ENCODE results near the gene MYLK. TPM values are rescaled to one million over a fixed set of nuclear protein-coding genes. Genes with fewer than 3 reads are reported as not detected.

Gene MYLK
- total and polyA plus RNA-seq, 10 of the 15 experiments (the other 5 are each of a cell fraction or from before 2014, with no cell fraction given) = 0.04 to 1.6 (median 0.42) TPM; not detected in 1

DNA sequence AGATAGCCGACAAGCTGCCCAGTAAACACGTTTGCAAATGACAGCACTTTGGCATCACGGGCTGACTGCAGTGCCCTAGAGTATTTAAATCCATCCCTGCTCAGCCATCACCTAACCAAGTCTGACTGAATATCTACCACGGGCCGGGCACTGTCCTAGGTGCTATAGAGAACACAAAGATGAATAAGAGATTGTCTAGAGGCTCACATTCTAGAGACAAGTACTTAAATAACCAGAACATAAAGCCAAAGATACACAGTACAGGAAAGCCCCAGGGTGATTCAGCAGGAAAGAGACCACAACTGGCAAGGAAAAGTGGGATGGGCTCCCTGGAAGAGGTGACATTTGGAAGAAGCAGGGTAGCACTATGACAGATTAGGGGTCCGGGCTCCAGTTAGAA lies 103.5 kb downstream of the MYLK start (continued):
- TF ChIP-seq, protein P1, sequence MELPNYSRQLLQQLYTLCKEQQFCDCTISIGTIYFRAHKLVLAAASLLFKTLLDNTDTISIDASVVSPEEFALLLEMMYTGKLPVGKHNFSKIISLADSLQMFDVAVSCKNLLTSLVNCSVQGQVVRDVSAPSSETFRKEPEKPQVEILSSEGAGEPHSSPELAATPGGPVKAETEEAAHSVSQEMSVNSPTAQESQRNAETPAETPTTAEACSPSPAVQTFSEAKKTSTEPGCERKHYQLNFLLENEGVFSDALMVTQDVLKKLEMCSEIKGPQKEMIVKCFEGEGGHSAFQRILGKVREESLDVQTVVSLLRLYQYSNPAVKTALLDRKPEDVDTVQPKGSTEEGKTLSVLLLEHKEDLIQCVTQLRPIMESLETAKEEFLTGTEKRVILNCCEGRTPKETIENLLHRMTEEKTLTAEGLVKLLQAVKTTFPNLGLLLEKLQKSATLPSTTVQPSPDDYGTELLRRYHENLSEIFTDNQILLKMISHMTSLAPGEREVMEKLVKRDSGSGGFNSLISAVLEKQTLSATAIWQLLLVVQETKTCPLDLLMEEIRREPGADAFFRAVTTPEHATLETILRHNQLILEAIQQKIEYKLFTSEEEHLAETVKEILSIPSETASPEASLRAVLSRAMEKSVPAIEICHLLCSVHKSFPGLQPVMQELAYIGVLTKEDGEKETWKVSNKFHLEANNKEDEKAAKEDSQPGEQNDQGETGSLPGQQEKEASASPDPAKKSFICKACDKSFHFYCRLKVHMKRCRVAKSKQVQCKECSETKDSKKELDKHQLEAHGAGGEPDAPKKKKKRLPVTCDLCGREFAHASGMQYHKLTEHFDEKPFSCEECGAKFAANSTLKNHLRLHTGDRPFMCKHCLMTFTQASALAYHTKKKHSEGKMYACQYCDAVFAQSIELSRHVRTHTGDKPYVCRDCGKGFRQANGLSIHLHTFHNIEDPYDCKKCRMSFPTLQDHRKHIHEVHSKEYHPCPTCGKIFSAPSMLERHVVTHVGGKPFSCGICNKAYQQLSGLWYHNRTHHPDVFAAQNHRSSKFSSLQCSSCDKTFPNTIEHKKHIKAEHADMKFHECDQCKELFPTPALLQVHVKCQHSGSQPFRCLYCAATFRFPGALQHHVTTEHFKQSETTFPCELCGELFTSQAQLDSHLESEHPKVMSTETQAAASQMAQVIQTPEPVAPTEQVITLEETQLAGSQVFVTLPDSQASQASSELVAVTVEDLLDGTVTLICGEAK (IDR thresholded peaks at IDR 0.05; ENCODE audit: borderline replicate concordance) = no peak
- TF ChIP-seq CREM (IDR thresholded peaks at IDR 0.05; ENCODE audit: low read depth) (no peak), EGR1 (IDR thresholded peaks at IDR 0.05; ENCODE audit: borderline replicate concordance in 1 of 2, low read depth in 2 of 2, low read length in 2 of 2) (no peak)

DNA sequence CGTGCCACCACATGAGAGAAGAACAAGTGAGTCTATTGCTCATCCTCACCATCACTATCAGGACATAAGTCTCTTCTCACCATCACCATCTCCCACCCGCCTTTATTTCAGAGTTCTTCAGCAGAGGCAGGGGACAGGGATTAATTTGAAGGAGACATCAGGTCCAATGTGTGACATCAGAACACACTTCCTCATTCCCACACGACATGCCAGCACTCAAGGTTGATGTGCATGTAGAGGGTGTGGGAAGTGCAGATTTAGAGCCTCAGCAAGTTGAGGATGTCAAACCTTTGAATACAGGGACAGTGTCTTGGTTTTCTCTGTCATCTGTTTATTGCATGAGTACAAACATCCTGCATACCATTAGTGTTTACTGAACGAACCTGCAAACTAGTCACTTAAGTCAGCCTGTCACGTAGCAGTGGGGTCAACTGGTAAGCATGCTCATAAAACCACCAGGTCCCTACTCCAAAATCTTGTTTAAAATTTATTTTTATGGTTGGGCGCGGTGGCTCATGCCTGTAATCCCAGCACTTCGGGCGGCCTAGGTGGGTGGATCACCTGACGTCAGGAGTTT lies 104.4 kb downstream of the MYLK start:
- DNase-seq (ENCODE audit: low read depth, low spot score) (no peak), ATAC-seq (no peak), FAIRE-seq (no peak)
- BruUV-seq (replicated peaks) = no TSS peak
- Histone ChIP-seq H3K79me2 (ENCODE audit: control insufficient read depth, insufficient read depth, low read length) (no peaks in the 10 kb centered on the region), H4K20me1 (ENCODE audit: control insufficient read depth, insufficient read depth) (no peaks in the 10 kb centered on the region), H3K4me1 (ENCODE audit: control insufficient read depth, insufficient read depth, low read length) (no peaks in the 10 kb centered on the region), H3K27me3 (replicated peaks in 1 of 2; ENCODE audit: control insufficient read depth in 2 of 2, insufficient read depth in 2 of 2, low read length in 1 of 2) (no peaks in the 10 kb centered on the region; a peak in 1 of 4 replicates), H3K36me3 (ENCODE audit: control insufficient read depth in 2 of 2, insufficient read depth in 2 of 2, low read length in 1 of 2) (no peaks in the 10 kb centered on the region), H2AFZ (ENCODE audit: control insufficient read depth, low read depth, low read length) (no peak overlapping the region), H3K4me2 (ENCODE audit: control insufficient read depth, insufficient read depth) (no peak overlapping the region), H3K27ac (ENCODE audit: control insufficient read depth, insufficient read depth) (no peak overlapping the region), H3K9me3 (replicated peaks; ENCODE audit: control insufficient read depth, insufficient read depth, low read length) (no peaks in the 10 kb centered on the region), H3K9ac (ENCODE audit: control insufficient read depth, insufficient read depth, low read length) (no peak overlapping the region), H3K4me3 (no peak overlapping the region)
- CTCF ChIA-PET = no interaction called here
- SMC1A ChIA-PET (ENCODE audit: uncharacterized antibody, unreplicated experiment) = no interaction called here
- in situ Hi-C loops (cut with MboI) (no loop called here), intact Hi-C loops (cut with micrococcal nuclease; ENCODE audit: unreplicated experiment) (no loop called here)
- 31% methylated on average over 10 of the region's 10 CpGs for WGBS (ENCODE audit: insufficient coverage, insufficient replicate concordance, low lambda C conversion rate, missing lambda C conversion rate)
- RAD21 ChIA-PET (ENCODE audit: unreplicated experiment) = no interaction called here
- POLR2A ChIA-PET = no interaction called here
- TF ChIP-seq, protein P2, sequence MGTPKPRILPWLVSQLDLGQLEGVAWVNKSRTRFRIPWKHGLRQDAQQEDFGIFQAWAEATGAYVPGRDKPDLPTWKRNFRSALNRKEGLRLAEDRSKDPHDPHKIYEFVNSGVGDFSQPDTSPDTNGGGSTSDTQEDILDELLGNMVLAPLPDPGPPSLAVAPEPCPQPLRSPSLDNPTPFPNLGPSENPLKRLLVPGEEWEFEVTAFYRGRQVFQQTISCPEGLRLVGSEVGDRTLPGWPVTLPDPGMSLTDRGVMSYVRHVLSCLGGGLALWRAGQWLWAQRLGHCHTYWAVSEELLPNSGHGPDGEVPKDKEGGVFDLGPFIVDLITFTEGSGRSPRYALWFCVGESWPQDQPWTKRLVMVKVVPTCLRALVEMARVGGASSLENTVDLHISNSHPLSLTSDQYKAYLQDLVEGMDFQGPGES (IDR thresholded peaks at IDR 0.05) = no peak
- no peak for TF ChIP-seq EZH2 (IDR thresholded peaks at IDR 0.05; ENCODE audit: borderline replicate concordance, control insufficient read depth, low read depth, low read length)
- TF ChIP-seq CUX1 (IDR thresholded peaks at IDR 0.05; ENCODE audit: insufficient replicate concordance, low read depth, low read length) = no peak
- no peak for TF ChIP-seq BCL3 (IDR thresholded peaks at IDR 0.05; ENCODE audit: borderline replicate concordance, insufficient read depth, low read depth, low read length, poor library complexity, severe bottlenecking)
- TF ChIP-seq NFYA (IDR thresholded peaks at IDR 0.05; ENCODE audit: borderline replicate concordance, low read depth, low read length) = no peak
- TF ChIP-seq CHD1 (IDR thresholded peaks at IDR 0.05; ENCODE audit: low read depth, low read length) = no peak
